ENCODE measurements around the gene ERAS. TPM values are rescaled to one million over a fixed set of nuclear protein-coding genes. Genes with fewer than 3 reads are reported as not detected.
"Not testable (repeated sequence)": the region's sequence is repeated elsewhere in the genome, so short reads cannot be mapped to it uniquely, and the experiment has no call there.

The ERAS gene
- total RNA-seq, 1 donor from 2014 or later, result 0.22 TPM

DNA sequence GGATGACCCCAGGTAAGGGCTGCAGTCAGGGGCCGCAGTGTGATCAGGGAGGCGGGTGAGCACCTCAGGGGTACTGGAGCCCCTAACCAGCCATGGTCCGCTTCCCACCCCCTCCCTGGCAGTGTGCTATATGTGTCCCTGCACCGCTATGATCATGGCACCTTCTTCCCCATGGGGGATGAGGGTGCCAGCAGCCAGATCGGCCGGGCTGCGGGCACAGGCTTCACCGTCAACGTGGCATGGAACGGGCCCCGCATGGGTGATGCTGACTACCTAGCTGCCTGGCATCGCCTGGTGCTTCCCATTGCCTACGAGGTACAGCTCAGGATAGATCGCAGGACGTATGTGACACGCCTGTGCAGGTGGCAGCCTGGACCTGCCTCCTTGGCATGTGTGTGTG, 8.2 kb upstream of the ERAS start:
- peaks cover 7% of the 10 kb centered on the region for H3K36me3 Mint-ChIP-seq (ENCODE audit: low read depth)
- DNase-seq (ENCODE audit: low spot score), result no peak
- peaks cover 7% of the 10 kb centered on the region for H3K9me3 Mint-ChIP-seq (ENCODE audit: low read depth)
- TF ChIP-seq CTCF (IDR thresholded peaks at IDR 0.05), result no peak
- no peaks in the 10 kb centered on the region for H3K4me1 Mint-ChIP-seq (ENCODE audit: low read depth)
- no peak overlapping the region for H3K4me3 Mint-ChIP-seq (ENCODE audit: unreplicated experiment)
- H3K27me3 Mint-ChIP-seq (ENCODE audit: low read depth), result no peaks in the 10 kb centered on the region
- H3K27ac Mint-ChIP-seq (ENCODE audit: unreplicated experiment), result no peak overlapping the region

DNA sequence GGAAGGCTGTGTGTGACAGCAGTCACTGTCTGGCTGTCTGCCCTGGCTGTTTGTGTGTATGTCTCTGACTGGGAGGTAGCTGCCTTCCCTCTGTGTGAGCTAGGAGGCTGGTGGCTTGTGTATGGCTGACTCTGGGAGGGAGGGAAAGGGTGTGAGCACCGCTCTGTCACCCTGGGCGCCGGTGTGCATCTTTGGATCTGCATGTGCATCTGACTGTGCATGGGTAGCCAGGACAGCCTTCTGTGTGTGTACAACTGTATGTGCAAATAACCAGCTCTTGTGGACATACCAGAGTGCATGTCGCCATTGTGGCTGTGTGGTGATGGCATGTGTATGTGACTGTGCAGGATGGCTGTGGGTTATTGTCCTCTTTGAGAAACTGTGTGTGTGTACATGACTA, 7.4 kb upstream of the ERAS start:
- Mint-ChIP-seq H3K4me3 (ENCODE audit: unreplicated experiment) (no peak overlapping the region), H3K9me3 (ENCODE audit: low read depth) (peaks cover 4% of the 10 kb centered on the region), H3K4me1 (ENCODE audit: low read depth) (no peaks in the 10 kb centered on the region)

DNA sequence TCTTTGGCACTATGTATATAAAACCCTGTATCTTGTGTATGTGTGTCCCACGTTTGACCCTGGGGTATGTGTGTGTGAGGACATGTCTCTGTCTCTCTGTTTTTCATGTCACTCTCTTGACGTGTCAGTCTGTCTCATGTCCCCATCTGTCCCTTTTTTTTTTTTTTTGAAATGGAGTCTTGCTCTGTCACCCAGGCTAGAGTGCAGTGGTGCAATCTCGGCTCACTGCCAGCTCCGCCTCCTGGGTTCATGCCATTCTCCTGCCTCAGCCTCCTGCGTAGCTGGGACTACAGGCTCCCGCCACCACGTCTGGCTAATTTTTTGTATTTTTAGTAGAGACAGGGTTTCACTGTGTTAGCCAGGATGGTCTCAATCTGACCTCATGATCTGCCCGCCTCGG, 6.9 kb upstream of the ERAS start:
- not testable (repeated sequence) for H3K27me3 Mint-ChIP-seq (ENCODE audit: low read depth); H3K4me3 Mint-ChIP-seq (ENCODE audit: unreplicated experiment); H3K4me1 Mint-ChIP-seq (ENCODE audit: low read depth); H3K27ac Mint-ChIP-seq (ENCODE audit: unreplicated experiment); H3K9me3 Mint-ChIP-seq (ENCODE audit: low read depth); DNase-seq (ENCODE audit: low spot score); H3K36me3 Mint-ChIP-seq (ENCODE audit: low read depth)

More for the DNA sequence above, 7.4 kb upstream of the ERAS start:
- H3K27me3 Mint-ChIP-seq (ENCODE audit: low read depth), result no peaks in the 10 kb centered on the region
- H3K27ac Mint-ChIP-seq (ENCODE audit: unreplicated experiment), result no peak overlapping the region
- DNase-seq (ENCODE audit: low spot score), result no peak
- peaks cover 11% of the 10 kb centered on the region for H3K36me3 Mint-ChIP-seq (ENCODE audit: low read depth)
- TF ChIP-seq CTCF (IDR thresholded peaks at IDR 0.05), result no peak

- H3K36me3 Mint-ChIP-seq (ENCODE audit: low read depth), result peaks cover 22% of the 10 kb centered on the region
- no peaks in the 10 kb centered on the region for H3K4me1 Mint-ChIP-seq (ENCODE audit: low read depth)
- H3K27me3 Mint-ChIP-seq (ENCODE audit: low read depth), result no peaks in the 10 kb centered on the region
- H3K4me3 Mint-ChIP-seq (ENCODE audit: unreplicated experiment), result no peak overlapping the region
- TF ChIP-seq CTCF (IDR thresholded peaks at IDR 0.05), result no peak
- H3K9me3 Mint-ChIP-seq (ENCODE audit: low read depth), result peaks cover 11% of the 10 kb centered on the region
- no peak overlapping the region for H3K27ac Mint-ChIP-seq (ENCODE audit: unreplicated experiment)
- DNase-seq (ENCODE audit: low spot score), result no peak
Measured at GRCh38 chrX:48823053-48823452, 3.3 kb upstream of the ERAS start.

GRCh38 chrX:48824066-48824465, 2.2 kb upstream of the ERAS start:
- no peaks in the 10 kb centered on the region for H3K4me1 Mint-ChIP-seq (ENCODE audit: low read depth)
- peaks cover 11% of the 10 kb centered on the region for H3K9me3 Mint-ChIP-seq (ENCODE audit: low read depth)
- H3K27ac Mint-ChIP-seq (ENCODE audit: unreplicated experiment), result no peak overlapping the region
- peaks cover 22% of the 10 kb centered on the region for H3K36me3 Mint-ChIP-seq (ENCODE audit: low read depth)
- DNase-seq (ENCODE audit: low spot score), result no peak
- no peaks in the 10 kb centered on the region for H3K27me3 Mint-ChIP-seq (ENCODE audit: low read depth)
- no peak overlapping the region for H3K4me3 Mint-ChIP-seq (ENCODE audit: unreplicated experiment)
- no peak for TF ChIP-seq CTCF (IDR thresholded peaks at IDR 0.05)

- H3K27ac Mint-ChIP-seq (ENCODE audit: unreplicated experiment), result no peak overlapping the region
- H3K36me3 Mint-ChIP-seq (ENCODE audit: low read depth), result peaks cover 20% of the 10 kb centered on the region
- H3K9me3 Mint-ChIP-seq (ENCODE audit: low read depth), result peaks cover 11% of the 10 kb centered on the region
- no peak for DNase-seq (ENCODE audit: low spot score)
- H3K4me3 Mint-ChIP-seq (ENCODE audit: unreplicated experiment), result no peak overlapping the region
- no peaks in the 10 kb centered on the region for H3K4me1 Mint-ChIP-seq (ENCODE audit: low read depth)
- no peak for TF ChIP-seq CTCF (IDR thresholded peaks at IDR 0.05)
- H3K27me3 Mint-ChIP-seq (ENCODE audit: low read depth), result no peaks in the 10 kb centered on the region
Measured at GRCh38 chrX:48826876-48827653, 752 bp downstream of the ERAS start.

Measured in chondrocyte (in vitro differentiated cells).